Stimulated activated CD4-positive, alpha-beta T cell treated with anti-CD3 and anti-CD28 coated beads, Interleukin-12 subunit alpha, Interleukin-12 subunit beta, amount 100 ng/mL, for 48 hours (primary cell): ENCODE results near the gene GLIS2.

Experiments
- DNase-seq, 3 donors: peaks; one replicate each; pipeline ENCODE4 v3.0.0-alpha.2; 2020; ENCODE audit warnings: low read depth in 2 of 3, low spot score in 1 of 3

GLIS2 gene

GRCh38 chr16:4315186-4316107 is at the start of gene GLIS2:
Gene GLIS2, plus strand, starts transcription at chr16:4316067. Its CDS starts 16,214 bp downstream, at chr16:4332281.
- DNase-seq: no peak

- no peak for DNase-seq
Observed at GRCh38 chr16:4266372-4266771, 49.5 kb upstream of the GLIS2 start.

GRCh38 chr16:4270091-4270490 is 45.8 kb upstream of the GLIS2 start:
- no peak for DNase-seq

- DNase-seq: no peak
Observed at GRCh38 chr16:4270595-4270994, 45.3 kb upstream of the GLIS2 start.

GRCh38 chr16:4271176-4272113 is 44.4 kb upstream of the GLIS2 start:
- DNase-seq: peak; percentile 79 to 87 (median 86)

GRCh38 chr16:4272114-4272956 is 43.5 kb upstream of the GLIS2 start:
- peak in 1 of 3 donors; percentile 31 for DNase-seq

GRCh38 chr16:4273858-4274311 is 42.0 kb upstream of the GLIS2 start:
- DNase-seq: peak; percentile 29 to 43 (median 43)

- DNase-seq: no peak
Observed at GRCh38 chr16:4275861-4276260, 40.0 kb upstream of the GLIS2 start.

- no peak for DNase-seq
Observed at GRCh38 chr16:4277987-4278513, 37.8 kb upstream of the GLIS2 start.

GRCh38 chr16:4280625-4281024 is 35.2 kb upstream of the GLIS2 start:
- no peak for DNase-seq

GRCh38 chr16:4283441-4283840 is 32.4 kb upstream of the GLIS2 start:
- DNase-seq: no peak

GRCh38 chr16:4283939-4284338 is 31.9 kb upstream of the GLIS2 start:
- no peak for DNase-seq

GRCh38 chr16:4285167-4285566 is 30.7 kb upstream of the GLIS2 start:
- no peak for DNase-seq

- DNase-seq: peak in 2 of 3 donors; percentile 62 to 74
Observed at GRCh38 chr16:4288148-4288921, 27.5 kb upstream of the GLIS2 start.

- no peak for DNase-seq
Observed at GRCh38 chr16:4290236-4290830, 25.5 kb upstream of the GLIS2 start.

GRCh38 chr16:4291699-4292098 is 24.2 kb upstream of the GLIS2 start:
- DNase-seq: no peak

GRCh38 chr16:4293181-4293716 is 22.6 kb upstream of the GLIS2 start:
- DNase-seq: no peak

- no peak for DNase-seq
Observed at GRCh38 chr16:4293822-4294457, 21.9 kb upstream of the GLIS2 start.

- no peak for DNase-seq
Observed at GRCh38 chr16:4295581-4295980, 20.3 kb upstream of the GLIS2 start.
